GM23248 (cell line): ENCODE measurements around the gene LGALS3BP.

ENCODE experiments used
- EZH2 ChIP-seq: fragments of 200-600 bp; sonication (generic); IDR thresholded peaks from 2 replicates; pipeline ENCODE4 v1.6.1; 2018; ENCODE audit warnings: antibody characterized with exemption, mild to moderate bottlenecking; ENCODE audit not compliant: insufficient read depth, poor library complexity, severe bottlenecking
- EZH2phosphoT487 ChIP-seq: fragments of 200-600 bp; sonication (generic); IDR thresholded peaks from 2 replicates; pipeline ENCODE4 v1.6.1; 2018; ENCODE audit warnings: antibody characterized with exemption, moderate library complexity, mild to moderate bottlenecking, low read depth; ENCODE audit not compliant: insufficient read depth

DNA sequence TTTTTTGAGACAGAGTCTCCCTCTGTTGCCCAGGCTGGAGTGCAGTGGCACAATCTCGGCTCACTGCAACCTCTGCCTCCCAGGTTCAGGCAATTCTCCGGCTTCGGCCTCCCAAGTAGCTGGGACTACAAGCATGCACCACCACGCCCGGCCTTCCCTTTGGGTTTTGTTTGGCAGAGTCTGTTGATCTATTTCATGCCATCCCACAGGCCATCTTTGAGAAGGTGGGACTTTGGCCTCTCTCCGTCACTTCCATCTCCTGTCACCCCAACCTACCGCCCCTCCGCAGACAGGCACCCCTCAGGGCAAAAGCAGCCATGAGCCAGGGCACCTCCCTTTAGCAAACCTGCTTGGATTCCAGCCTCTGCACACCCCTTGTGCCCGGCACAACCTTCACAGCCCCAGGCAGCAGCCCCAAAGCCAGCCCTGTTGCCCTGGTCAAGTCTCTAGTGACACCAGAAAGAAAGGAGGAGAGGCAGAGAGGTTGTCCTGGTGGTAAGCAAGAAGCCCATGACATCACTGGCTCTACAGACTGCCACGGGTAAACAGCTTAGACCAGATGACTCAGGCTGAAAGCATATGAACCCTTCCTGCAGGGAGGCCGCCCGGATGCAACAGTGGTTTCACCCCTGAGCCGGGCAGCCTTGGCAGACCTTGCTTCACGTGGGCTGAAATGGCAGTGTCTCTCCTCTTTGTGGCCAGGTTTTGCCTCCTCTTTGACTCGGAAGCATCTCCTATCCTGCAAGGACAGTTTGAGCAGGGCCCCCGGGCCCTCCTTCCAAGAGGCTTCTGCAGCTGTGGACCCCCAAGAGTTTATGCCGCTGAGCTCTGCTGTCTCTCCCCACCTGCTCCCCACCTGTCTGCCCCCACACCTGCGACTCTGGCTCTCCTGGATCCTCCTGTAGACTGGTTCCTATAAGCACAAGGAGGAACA, 46.4 kb downstream of the LGALS3BP start:
- TF ChIP-seq EZH2 (no peak), EZH2phosphoT487 (no peak)
